HepG2 (cell line): ENCODE results near the gene NVL. TPM values are rescaled to one million over a fixed set of nuclear protein-coding genes. Genes with fewer than 3 reads are reported as not detected.

Experiments used
- ATAC-seq: fragments of 200-7000 bp; cut with Tn5 transposase; 3 replicates; pipeline ENCODE4 v1.9.1; 2020; ENCODE audit warnings: mild to moderate bottlenecking, moderate library complexity
- BruUV-seq: library from RNA; stranded (reverse); fragments of 400-500 nt; replicated peaks from 2 replicates; lab custom pipeline; 2021; lab: Mats Ljungman, UMichigan
- CTCF ChIA-PET: fragments of 300-600 bp; formaldehyde crosslinking; extraction: SDS; loops from one replicate; lab custom pipeline; 2021; ENCODE audit warnings: low total read pairs, inconsistent platforms, low intra/inter-chr PET ratio; lab: Yijun Ruan, JAX
- POLR2A ChIA-PET: fragments of 350-600 bp; sonication (Branson Sonifier 250); formaldehyde crosslinking; loops from one replicate; lab custom pipeline; 2020; ENCODE audit warnings: antibody characterized with exemption, inconsistent platforms; lab: Yijun Ruan, JAX
- DNase-seq: peaks from one replicate; pipeline ENCODE4 v3.0.0-alpha.2; 2015; ENCODE audit warnings: low spot score
- FAIRE-seq: peaks from 3 replicates; lab custom pipeline; 2011; peaks lifted over from hg19 to GRCh38; lab: Jason Lieb, UNC
- H2AFZ ChIP-seq: one replicate; pipeline ENCODE4 v1.6.1; 2011; ENCODE audit warnings: low read length, inconsistent platforms
- H3K27ac ChIP-seq: fragments of 300-600 bp; 3 replicates; pipeline ENCODE4 v1.8.0; 2011; ENCODE audit warnings: mixed run types, mild to moderate bottlenecking, mixed read lengths, low read length, inconsistent platforms; ENCODE audit not compliant: insufficient read depth; ENCODE audit errors: extremely low read length
- H3K27me3 ChIP-seq, 2 experiments: fragments of 200-600 bp in 1 of 2; 2 replicates in 1 of 2; 3 replicates in 1 of 2; pipeline versions ENCODE4 v1.6.0 to v1.8.0; 2011; ENCODE audit warnings: low read length in 2 of 2, mild to moderate bottlenecking in 2 of 2, moderate library complexity in 2 of 2, inconsistent platforms in 1 of 2; ENCODE audit not compliant: insufficient read depth in 2 of 2, control insufficient read depth in 1 of 2
- H3K36me3 ChIP-seq, 2 experiments: fragments of 200-600 bp in 1 of 2; replicated peaks in 1 of 2; 2 replicates in 1 of 2; 3 replicates in 1 of 2; pipeline versions ENCODE4 v1.5.1 to v1.8.0; 2011; ENCODE audit warnings: low read length in 2 of 2, inconsistent platforms in 1 of 2; ENCODE audit not compliant: insufficient read depth in 2 of 2, control insufficient read depth in 1 of 2
- H3K4me1 ChIP-seq: 2 replicates; pipeline ENCODE4 v1.5.1; 2012; ENCODE audit warnings: low read length, inconsistent platforms; ENCODE audit not compliant: insufficient read depth
- H3K4me2 ChIP-seq: 2 replicates; pipeline ENCODE4 v1.6.0; 2011; ENCODE audit warnings: low read depth, low read length, inconsistent platforms
- H3K4me3 ChIP-seq, 3 experiments: fragments of 200-600 bp in 1 of 3; sonication (generic), shearing (Covaris generic) in 1 of 3; replicated peaks in 1 of 3; 2 replicates each; pipeline ENCODE4 v1.5.1; 2011 to 2016; ENCODE audit warnings: low read length in 3 of 3, inconsistent platforms in 2 of 3, low read depth in 2 of 3, mild to moderate bottlenecking in 2 of 3, control low read depth in 1 of 3, mixed read lengths in 1 of 3; ENCODE audit not compliant: insufficient read depth in 1 of 3
- H3K79me2 ChIP-seq: one replicate; pipeline ENCODE4 v1.6.1; 2011; ENCODE audit warnings: low read length, inconsistent platforms; ENCODE audit not compliant: insufficient read depth
- H3K9ac ChIP-seq: 2 replicates; pipeline ENCODE4 v1.6.0; 2011; ENCODE audit warnings: mild to moderate bottlenecking, low read depth, low read length, inconsistent platforms; ENCODE audit not compliant: insufficient read depth
- H3K9me3 ChIP-seq: 2 replicates; pipeline ENCODE4 v1.5.1; 2012; ENCODE audit warnings: mild to moderate bottlenecking, low read length
- H4K20me1 ChIP-seq: 2 replicates; pipeline ENCODE4 v1.6.0; 2011; ENCODE audit warnings: inconsistent platforms, mild to moderate bottlenecking, low read length, moderate library complexity; ENCODE audit not compliant: insufficient read depth
- AGO1 ChIP-seq: fragments of 200-400 bp; formaldehyde crosslinking; IDR thresholded peaks from 2 replicates; pipeline ENCODE4 v1.6.1; 2017; ENCODE audit warnings: mild to moderate bottlenecking, low read depth, low read length, moderate library complexity; ENCODE audit not compliant: poor library complexity, severe bottlenecking
- BCL3 ChIP-seq: sonication (generic); formaldehyde crosslinking; IDR thresholded peaks from 2 replicates; pipeline ENCODE4 v1.5.1; 2020; ENCODE audit warnings: mild to moderate bottlenecking, missing genetic modification reagents, moderate library complexity
- HNRNPH1 ChIP-seq: fragments of 200-400 bp; formaldehyde crosslinking; optimal IDR thresholded peaks from 2 replicates; pipeline ENCODE3; 2017; ENCODE audit warnings: mild to moderate bottlenecking, low read depth, low read length
- KDM2A ChIP-seq: sonication (generic); formaldehyde crosslinking; IDR thresholded peaks from 2 replicates; pipeline ENCODE4 v1.4.0; 2020; ENCODE audit warnings: low read depth, missing genetic modification reagents, borderline replicate concordance
- PAX8 ChIP-seq: sonication (generic); formaldehyde crosslinking; IDR thresholded peaks from 2 replicates; pipeline ENCODE4 v1.8.0; 2022; ENCODE audit warnings: mild to moderate bottlenecking, missing genetic modification reagents, borderline replicate concordance
- POLR2AphosphoS2 ChIP-seq: IDR thresholded peaks from 2 replicates; pipeline ENCODE4 v1.6.1; 2011; ENCODE audit warnings: low read depth, low read length, improper control_type of control experiment
- SP140L ChIP-seq: sonication (generic); formaldehyde crosslinking; IDR thresholded peaks from 2 replicates; pipeline ENCODE4 v1.4.0; 2020; ENCODE audit warnings: missing genetic modification reagents, borderline replicate concordance
- TBX3 ChIP-seq: fragments of 450-650 bp; IDR thresholded peaks from 2 replicates; pipeline ENCODE4 v1.6.1; 2017; ENCODE audit warnings: antibody characterized with exemption, mild to moderate bottlenecking, inconsistent platforms, borderline replicate concordance
- TCF7 ChIP-seq: sonication (generic); IDR thresholded peaks from 2 replicates; pipeline ENCODE4 v1.6.1; 2016; ENCODE audit warnings: antibody characterized with exemption, low read depth
- TOPORS ChIP-seq: sonication (generic); formaldehyde crosslinking; IDR thresholded peaks from 2 replicates; pipeline ENCODE4 v1.8.0; 2023; ENCODE audit warnings: mild to moderate bottlenecking, missing genetic modification reagents
- U2AF2 ChIP-seq: fragments of 200-400 bp; formaldehyde crosslinking; IDR thresholded peaks from 2 replicates; pipeline ENCODE4 v1.6.1; 2017; ENCODE audit warnings: low read depth, mild to moderate bottlenecking, low read length
- ZNF124 ChIP-seq: sonication (generic); formaldehyde crosslinking; IDR thresholded peaks from 2 replicates; pipeline ENCODE4 v1.4.0; 2020; ENCODE audit warnings: missing genetic modification reagents
- ZNF180 ChIP-seq: sonication (generic); formaldehyde crosslinking; IDR thresholded peaks from 2 replicates; pipeline ENCODE4 v1.4.0; 2020; ENCODE audit warnings: low read depth, missing genetic modification reagents, borderline replicate concordance
- ZNF207 ChIP-seq: fragments of 450-650 bp; IDR thresholded peaks from 2 replicates; pipeline ENCODE4 v1.6.1; 2016; ENCODE audit warnings: antibody characterized with exemption, borderline replicate concordance
- ZNF709 ChIP-seq: sonication (generic); formaldehyde crosslinking; IDR thresholded peaks from 2 replicates; pipeline ENCODE4 v1.5.0; 2020; ENCODE audit warnings: mild to moderate bottlenecking, missing genetic modification reagents
- WGBS: methylation state at CpG from one replicate; pipeline ENCODE4 v1.1.6; 2017; ENCODE audit warnings: low lambda C conversion rate; 5-methylcytosine and 5-hydroxymethylcytosine counted together
- in situ Hi-C: cut with HindIII; loops from 2 replicates; pipeline ENCODE4 v1.10.0; 2017; ENCODE audit warnings: low pct_unique_long_range_greater_than_20kb; ENCODE audit not compliant: extremely low pct_ligation_motif_present
- intact Hi-C: fragments of 100-400 bp; cut with micrococcal nuclease; formaldehyde crosslinking; loops from one replicate; pipeline ENCODE4 v1.10.0; 2022; ENCODE audit not compliant: unreplicated experiment
- polyA plus RNA-seq, 8 experiments: library from polyadenylated mRNA; depleted of rRNA in 3 of 8; stranded (reverse) in 7 of 8; unstranded in 1 of 8; fragments of >200 nt; fragmentation: Illumina TruSeq in 4 of 8; extraction: Trizol in 4 of 8; gene quantifications; 2 replicates each; pipeline versions ENCODE4 v1.2.1 to v1.2.3, GENCODE V29; 2011 to 2016; ENCODE audit warnings: low read depth in 4 of 8, missing spikeins in 1 of 8, mixed read lengths in 1 of 8; ENCODE audit not compliant: insufficient read depth in 1 of 8
- total RNA-seq, 5 experiments: library from RNA; depleted of rRNA; stranded (reverse); fragments of >200 nt; fragmentation: Illumina TruSeq; extraction: Trizol; gene quantifications; 2 replicates each; pipeline ENCODE4 v1.2.3, GENCODE V29; 2016; ENCODE audit warnings: low read depth in 1 of 5

Gene NVL
- total and polyA plus RNA-seq, 2 of the 13 experiments (the other 11 are each of a cell fraction or from before 2014, with no cell fraction given): 8.3 to 21.0 TPM

DNA sequence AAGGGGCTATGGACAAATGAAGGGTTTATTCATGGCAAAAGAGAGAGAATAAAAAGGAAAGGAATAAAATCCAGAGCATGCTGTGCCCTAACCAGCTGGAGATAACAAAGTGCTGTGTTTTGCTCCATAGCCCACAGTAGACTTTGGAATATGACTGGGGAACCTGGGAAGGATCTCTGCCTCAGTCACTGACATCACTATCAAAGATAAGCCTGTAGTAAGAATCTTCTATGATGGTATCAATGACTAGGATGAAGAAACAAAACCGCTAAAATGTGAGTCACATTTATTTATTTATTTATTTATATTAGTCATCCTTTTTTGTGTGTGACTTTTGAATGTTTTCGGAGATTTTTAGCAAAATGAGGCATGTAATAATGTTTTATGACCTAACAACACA lies 56.3 kb downstream of the NVL start:
- no peak overlapping the region for H3K9ac ChIP-seq
- POLR2A ChIA-PET: no interaction called here
- FAIRE-seq (no peak), ATAC-seq (no peak), DNase-seq (no peak)
- no peak overlapping the region for H3K4me3 ChIP-seq
- H3K36me3 ChIP-seq: peaks cover 2% of the 10 kb centered on the region in 2 experiments; a peak in 1 of 5 replicates
- no peaks in the 10 kb centered on the region for H3K9me3 ChIP-seq
- no peaks in the 10 kb centered on the region for H4K20me1 ChIP-seq
- intact Hi-C loops (no loop called here), in situ Hi-C loops (no loop called here)
- H2AFZ ChIP-seq: no peak overlapping the region
- no peaks in the 10 kb centered on the region for H3K27me3 ChIP-seq
- TF ChIP-seq ZNF207 (no peak), ZNF709 (CRISPR knock-in tag) (no peak), HNRNPH1 (no peak), AGO1 (no peak), BCL3 (CRISPR knock-in tag) (no peak), TOPORS (CRISPR knock-in tag) (no peak), PAX8 (no peak), ZNF180 (no peak), KDM2A (CRISPR knock-in tag) (no peak), TCF7 (no peak), TBX3 (no peak), U2AF2 (no peak), SP140L (CRISPR knock-in tag) (no peak), ZNF124 (no peak), POLR2AphosphoS2 (no peak)
- BruUV-seq: no TSS peak
- H3K79me2 ChIP-seq: no peaks in the 10 kb centered on the region
- WGBS: 96% methylated on average over 2 of the region's 2 CpGs
- no peak overlapping the region for H3K27ac ChIP-seq
- H3K4me1 ChIP-seq: no peaks in the 10 kb centered on the region
- H3K4me2 ChIP-seq: no peak overlapping the region
- CTCF ChIA-PET: no interaction called here
